Skeletal muscle tissue (tissue), 4 donors: Measurements from ENCODE around the gene LDLRAD3. TPM values are rescaled to one million over a fixed set of nuclear protein-coding genes. Genes with fewer than 3 reads are reported as not detected.

ENCODE experiments used
- H3K27ac ChIP-seq: one replicate; pipeline ENCODE4 v1.7.0; 2013; ENCODE audit warnings: mild to moderate bottlenecking, low read depth, low read length, inconsistent platforms
- H3K27me3 ChIP-seq, 3 donors: one replicate each; pipeline ENCODE4 v1.7.0; 2013; ENCODE audit warnings: low read length in 3 of 3; ENCODE audit not compliant: control insufficient read depth in 3 of 3, insufficient read depth in 3 of 3
- H3K36me3 ChIP-seq, 3 donors: one replicate each; pipeline ENCODE4 v1.7.0; 2013; ENCODE audit warnings: low read length in 3 of 3; ENCODE audit not compliant: control insufficient read depth in 3 of 3, insufficient read depth in 3 of 3
- H3K4me1 ChIP-seq, 3 donors: one replicate each; pipeline ENCODE4 v1.7.0; 2013; ENCODE audit warnings: low read length in 3 of 3, mild to moderate bottlenecking in 3 of 3; ENCODE audit not compliant: control insufficient read depth in 3 of 3, insufficient read depth in 3 of 3
- H3K4me3 ChIP-seq, 3 donors: one replicate each; pipeline ENCODE4 v1.7.0; 2013; ENCODE audit warnings: low read length in 3 of 3
- H3K9ac ChIP-seq, 3 donors: one replicate each; pipeline ENCODE4 v1.7.0; 2013; ENCODE audit warnings: low read length in 3 of 3, mild to moderate bottlenecking in 3 of 3, moderate library complexity in 2 of 3, low read depth in 1 of 3
- H3K9me3 ChIP-seq, 3 donors: one replicate each; pipeline ENCODE4 v1.7.0; 2013; ENCODE audit warnings: low read length in 3 of 3; ENCODE audit not compliant: control insufficient read depth in 3 of 3
- total RNA-seq: library from RNA; depleted of rRNA; stranded (reverse); fragments of >200 nt; gene quantifications from one replicate; pipeline ENCODE4 v1.2.3, GENCODE V29; 2014
- donor health status: Osteomylitis.

LDLRAD3 gene
- total RNA-seq, 1 donor from 2014 or later: 39.1 TPM

DNA sequence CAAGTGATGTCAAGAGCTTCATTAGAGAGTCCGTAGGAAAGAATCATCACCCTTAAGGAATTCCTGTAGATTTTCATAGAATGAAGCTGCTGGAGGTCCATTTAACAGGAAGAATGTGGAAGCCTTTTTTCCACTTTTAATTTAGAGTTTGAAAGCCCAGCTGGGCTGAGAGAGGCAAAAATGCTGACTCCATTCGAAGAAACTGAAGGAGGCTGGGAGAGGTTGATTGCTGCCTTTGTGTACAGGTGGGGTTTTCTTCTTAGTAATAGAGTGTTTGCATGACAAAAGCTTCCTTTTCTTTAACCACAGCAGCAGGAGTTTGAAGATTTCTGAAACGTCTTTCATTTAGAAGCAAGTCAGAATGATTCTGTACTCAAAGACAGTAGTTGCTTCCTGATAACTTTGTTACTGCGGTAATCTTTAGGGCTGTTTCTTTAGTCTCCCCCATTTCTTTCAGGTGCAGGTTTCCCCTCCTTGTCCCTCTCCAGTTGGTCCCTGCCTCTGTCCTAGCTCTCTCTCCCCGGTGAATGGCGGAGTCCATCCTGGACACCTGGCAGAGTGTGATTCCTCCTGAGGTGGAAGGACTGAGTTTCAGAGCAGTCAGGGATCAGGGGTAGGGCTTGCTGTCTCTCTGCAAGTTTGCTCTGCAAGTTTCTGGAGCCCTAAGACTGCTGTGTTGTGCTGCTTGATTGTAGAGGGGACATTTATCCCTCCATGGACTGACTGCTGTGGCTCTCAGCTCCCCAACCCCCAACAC, 166.2 kb downstream of the LDLRAD3 start:
- H3K9ac ChIP-seq: no peak overlapping the region
- no peak overlapping the region for H3K4me3 ChIP-seq
- no peak overlapping the region for H3K27ac ChIP-seq
- H3K27me3 ChIP-seq: no peaks in the 10 kb centered on the region
- H3K9me3 ChIP-seq: peaks cover 0 to 4% (median 0%) of the 10 kb centered on the region in 3 donors
- peaks cover 0 to 9% (median 6%) of the 10 kb centered on the region in 3 donors for H3K4me1 ChIP-seq
- H3K36me3 ChIP-seq: no peaks in the 10 kb centered on the region

DNA sequence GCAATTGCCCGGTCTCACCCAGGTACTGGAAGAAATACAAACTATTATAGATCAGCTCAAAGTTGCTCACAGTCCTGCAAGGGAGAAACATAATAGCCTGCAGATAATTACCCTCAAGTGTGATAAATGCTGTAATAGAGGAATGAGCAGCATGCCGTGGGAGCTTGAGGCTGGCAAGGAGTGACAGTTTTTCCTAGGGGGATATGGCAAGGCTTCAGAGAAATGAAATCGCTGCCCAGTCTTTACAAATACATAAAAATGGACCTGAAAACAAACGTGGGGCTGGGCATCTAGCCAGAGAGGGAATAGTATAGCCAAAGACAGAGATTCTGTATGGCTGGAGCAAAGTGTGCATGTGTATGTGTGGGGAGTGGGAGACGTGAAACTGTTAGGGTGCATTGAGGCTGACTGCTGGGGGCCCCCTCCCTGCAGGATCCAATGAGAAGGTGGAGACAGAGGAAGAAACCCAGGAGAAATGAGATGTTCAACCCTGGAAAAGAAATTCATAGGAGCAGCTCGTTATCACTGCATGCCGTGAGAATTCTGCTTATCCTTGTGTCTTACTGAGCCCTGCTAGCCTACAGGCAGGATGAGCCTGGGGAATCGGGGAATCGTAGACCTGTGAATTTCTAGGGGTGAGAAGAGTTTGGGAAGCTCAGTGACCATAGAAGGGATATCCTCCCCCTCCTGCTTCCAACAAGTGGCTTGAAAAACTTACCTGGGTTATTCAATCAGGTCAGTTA, 167.0 kb downstream of the LDLRAD3 start:
- Histone ChIP-seq H3K27ac (no peak overlapping the region), H3K9ac (no peak overlapping the region), H3K4me1 (peaks cover 0 to 2% (median 1%) of the 10 kb centered on the region in 3 donors), H3K36me3 (no peaks in the 10 kb centered on the region), H3K4me3 (no peak overlapping the region), H3K9me3 (peaks cover 0 to 4% (median 0%) of the 10 kb centered on the region in 3 donors), H3K27me3 (no peaks in the 10 kb centered on the region)

DNA sequence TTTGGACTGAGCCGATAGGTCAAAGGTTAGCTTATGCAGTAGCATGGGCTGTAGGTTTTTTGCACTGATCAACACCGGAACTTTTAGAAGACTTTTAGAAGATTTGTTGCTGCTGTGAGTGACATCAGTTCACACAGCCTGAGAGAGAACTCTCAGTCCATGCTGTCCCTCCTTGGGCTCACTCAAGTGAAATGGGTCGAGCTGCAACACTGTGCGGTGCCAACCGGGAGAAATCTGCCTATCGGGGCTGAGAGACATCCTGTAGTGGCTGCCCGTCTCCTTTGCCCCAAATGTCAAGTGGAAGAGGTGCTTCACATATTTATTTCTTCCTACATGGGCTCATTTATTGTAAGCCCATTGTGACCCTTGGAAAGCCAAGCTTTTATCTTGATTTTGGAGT, 170.2 kb downstream of the LDLRAD3 start:
- no peaks in the 10 kb centered on the region for H3K4me1 ChIP-seq
- H3K9me3 ChIP-seq: peaks cover 0 to 4% (median 0%) of the 10 kb centered on the region in 3 donors
- H3K4me3 ChIP-seq: no peak overlapping the region
- no peak overlapping the region for H3K27ac ChIP-seq
- H3K27me3 ChIP-seq: no peaks in the 10 kb centered on the region
- H3K9ac ChIP-seq: no peak overlapping the region
- no peaks in the 10 kb centered on the region for H3K36me3 ChIP-seq

DNA sequence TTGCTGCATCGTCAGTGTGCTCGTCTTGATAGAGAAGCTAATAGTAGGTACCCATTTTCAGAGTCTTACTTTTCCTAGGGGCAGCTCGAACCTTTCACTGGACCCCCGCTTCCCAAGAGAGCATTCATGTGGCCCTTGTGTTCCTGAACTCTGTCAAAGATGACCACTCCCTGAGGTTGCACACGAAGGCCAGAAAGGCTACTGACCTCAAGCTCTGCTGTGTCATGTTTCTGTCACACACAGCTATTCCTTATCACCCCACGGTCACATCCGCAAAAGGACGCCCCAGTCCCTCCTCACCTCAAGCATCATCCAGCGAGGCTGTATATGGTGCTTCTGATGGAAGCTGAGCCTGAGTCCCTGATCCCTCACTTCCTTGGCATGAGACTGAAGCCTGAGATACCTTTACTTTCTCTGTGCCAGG, 171.5 kb downstream of the LDLRAD3 start:
- Histone ChIP-seq H3K27ac (no peak overlapping the region), H3K4me3 (no peak overlapping the region), H3K27me3 (no peaks in the 10 kb centered on the region), H3K9me3 (peaks cover 0 to 4% (median 0%) of the 10 kb centered on the region in 3 donors), H3K9ac (no peak overlapping the region), H3K4me1 (no peaks in the 10 kb centered on the region), H3K36me3 (no peaks in the 10 kb centered on the region)

DNA sequence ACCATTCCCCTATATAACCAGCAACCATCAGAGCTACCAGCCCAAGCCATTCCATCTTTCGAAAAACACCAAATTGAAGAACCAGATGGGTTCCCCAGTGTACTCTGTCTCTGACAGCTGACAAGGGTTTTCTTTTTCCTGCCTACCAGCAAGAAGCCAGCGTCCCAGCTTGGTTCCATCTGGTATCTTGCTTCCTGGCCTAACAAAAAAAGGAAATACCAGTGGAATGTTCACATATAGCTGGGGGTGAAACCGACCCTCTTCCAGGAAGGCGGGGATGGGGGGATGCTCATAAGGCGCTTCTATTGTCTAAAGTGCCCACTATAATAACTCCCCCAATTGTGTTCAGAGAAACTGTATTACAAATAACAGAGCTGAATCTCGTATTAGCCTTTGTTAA, 172.3 kb downstream of the LDLRAD3 start:
- Histone ChIP-seq H3K4me3 (no peak overlapping the region), H3K36me3 (no peaks in the 10 kb centered on the region), H3K9ac (no peak overlapping the region), H3K27me3 (no peaks in the 10 kb centered on the region), H3K4me1 (no peaks in the 10 kb centered on the region), H3K27ac (no peak overlapping the region), H3K9me3 (peaks cover 0 to 4% (median 0%) of the 10 kb centered on the region in 3 donors)

DNA sequence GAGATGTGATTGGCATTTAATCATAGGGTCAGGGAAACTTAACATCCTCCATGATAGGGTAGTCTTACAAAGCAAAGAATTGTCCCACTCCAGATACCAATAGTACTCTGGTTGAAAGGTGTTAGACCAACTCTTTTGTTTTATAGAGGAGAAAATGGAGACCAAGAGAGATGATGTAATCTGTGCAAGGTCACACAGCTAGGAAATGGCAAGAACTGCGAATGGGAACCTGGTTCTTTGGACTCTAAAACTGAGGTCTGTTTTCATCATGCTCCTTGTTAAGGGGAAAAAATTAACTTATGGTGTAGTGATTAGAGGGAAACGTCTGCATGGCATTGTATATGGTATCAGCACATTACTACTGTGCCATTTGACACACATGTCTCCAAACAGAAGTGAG, 174.2 kb downstream of the LDLRAD3 start:
- Histone ChIP-seq H3K9me3 (peaks cover 0 to 4% (median 0%) of the 10 kb centered on the region in 3 donors), H3K9ac (no peak overlapping the region), H3K4me3 (no peak overlapping the region), H3K27me3 (no peaks in the 10 kb centered on the region), H3K27ac (no peak overlapping the region), H3K4me1 (peaks cover 0 to 4% (median 0%) of the 10 kb centered on the region in 3 donors), H3K36me3 (no peaks in the 10 kb centered on the region)

DNA sequence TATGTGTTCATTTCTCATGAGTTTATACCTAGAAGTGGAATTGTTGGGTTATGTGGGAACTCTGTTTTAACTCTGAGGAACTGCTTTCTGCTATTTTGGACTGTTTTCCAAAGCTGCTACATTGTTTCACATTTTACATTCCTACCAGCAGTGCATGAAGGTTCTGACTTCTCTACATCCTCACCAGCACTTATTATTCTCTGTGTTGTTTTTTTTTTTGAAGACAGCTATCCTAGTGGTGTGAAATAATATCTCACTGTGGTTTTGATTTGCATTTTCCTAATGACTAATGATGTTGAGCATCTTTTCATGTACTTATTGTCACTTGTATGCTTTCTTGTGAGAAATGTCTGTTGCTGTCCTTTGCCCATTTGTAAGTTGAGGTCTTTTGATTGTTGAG, 175.4 kb downstream of the LDLRAD3 start:
- Histone ChIP-seq H3K9me3 (peaks cover 0 to 4% (median 0%) of the 10 kb centered on the region in 3 donors), H3K27me3 (no peaks in the 10 kb centered on the region), H3K4me1 (peaks cover 7 to 16% (median 9%) of the 10 kb centered on the region in 3 donors), H3K4me3 (no peak overlapping the region), H3K9ac (no peak overlapping the region), H3K27ac (no peak overlapping the region), H3K36me3 (no peaks in the 10 kb centered on the region)

DNA sequence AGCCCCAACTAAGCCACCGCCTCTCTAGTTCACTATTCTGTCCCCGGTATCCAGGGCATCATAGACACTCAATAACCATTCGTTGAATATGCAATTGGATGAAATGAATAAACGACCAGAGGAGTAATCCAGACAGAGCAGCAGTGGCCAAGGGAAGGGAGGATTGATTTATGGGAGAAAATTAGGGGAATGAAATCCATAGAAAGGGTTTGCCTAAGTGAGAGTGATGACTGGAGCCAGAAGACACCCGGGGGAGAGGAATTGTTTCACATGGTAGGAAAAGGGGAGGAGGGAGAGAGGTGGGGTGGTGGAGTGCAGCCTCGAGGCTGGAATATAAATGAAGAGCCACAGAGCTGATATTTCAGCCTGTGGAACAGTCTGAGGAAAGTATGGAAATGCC, 177.2 kb downstream of the LDLRAD3 start:
- no peak overlapping the region for H3K27ac ChIP-seq
- peaks cover 7 to 17% (median 9%) of the 10 kb centered on the region in 3 donors for H3K4me1 ChIP-seq
- H3K9me3 ChIP-seq: no peaks in the 10 kb centered on the region
- no peak overlapping the region for H3K9ac ChIP-seq
- H3K4me3 ChIP-seq: no peak overlapping the region
- H3K36me3 ChIP-seq: no peaks in the 10 kb centered on the region
- no peaks in the 10 kb centered on the region for H3K27me3 ChIP-seq

DNA sequence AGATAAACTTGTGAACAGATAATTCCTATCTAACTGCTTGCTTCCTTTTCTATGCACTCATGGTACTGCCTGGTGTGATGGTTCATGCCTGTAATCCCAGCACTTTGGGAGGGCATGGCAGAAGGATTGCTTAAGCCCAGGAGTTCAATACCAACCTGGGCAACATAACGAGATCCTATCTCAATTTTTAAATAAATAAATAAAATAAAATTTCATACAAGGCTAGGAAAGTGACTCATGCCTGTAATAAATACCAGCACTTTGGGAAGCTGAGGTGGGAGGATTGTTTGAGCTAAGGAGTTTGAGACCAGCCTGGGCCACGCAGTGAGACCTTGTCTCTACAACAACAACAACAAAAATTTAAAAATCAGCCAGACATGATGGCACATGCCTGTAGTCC, 178.8 kb downstream of the LDLRAD3 start:
- H3K36me3 ChIP-seq: no peaks in the 10 kb centered on the region
- H3K9ac ChIP-seq: no peak overlapping the region
- H3K4me1 ChIP-seq: peaks cover 7 to 17% (median 9%) of the 10 kb centered on the region in 3 donors
- no peaks in the 10 kb centered on the region for H3K27me3 ChIP-seq
- no peaks in the 10 kb centered on the region for H3K9me3 ChIP-seq
- H3K27ac ChIP-seq: no peak overlapping the region
- H3K4me3 ChIP-seq: no peak overlapping the region
